Stimulated activated CD8-positive, alpha-beta memory T cell treated with anti-CD3 and anti-CD28 coated beads, Interleukin-7, amount 100 ng/mL, for 48 hours (primary cell): ENCODE data around the gene ZNF766.
"Not testable (repeated sequence)": the region's sequence is repeated elsewhere in the genome, so short reads cannot be mapped to it uniquely, and the experiment has no call there.

ENCODE experiments used
- DNase-seq, 2 donors: peaks; one replicate each; pipeline ENCODE4 v3.0.0-alpha.2; 2020; ENCODE audit warnings: low read depth in 1 of 2; ENCODE audit errors: extremely low read depth in 1 of 2

Gene ZNF766

GRCh38 chr19:52269338-52270261, at the start of gene ZNF766:
ZNF766 (plus strand) TSS chr19:52269587; CDS start chr19:52269614, 27 bp downstream.
- peak; percentile 96 for DNase-seq

- no peak for DNase-seq
Measured at GRCh38 chr19:52219611-52220010, 49.8 kb upstream of the ZNF766 start.

DNA sequence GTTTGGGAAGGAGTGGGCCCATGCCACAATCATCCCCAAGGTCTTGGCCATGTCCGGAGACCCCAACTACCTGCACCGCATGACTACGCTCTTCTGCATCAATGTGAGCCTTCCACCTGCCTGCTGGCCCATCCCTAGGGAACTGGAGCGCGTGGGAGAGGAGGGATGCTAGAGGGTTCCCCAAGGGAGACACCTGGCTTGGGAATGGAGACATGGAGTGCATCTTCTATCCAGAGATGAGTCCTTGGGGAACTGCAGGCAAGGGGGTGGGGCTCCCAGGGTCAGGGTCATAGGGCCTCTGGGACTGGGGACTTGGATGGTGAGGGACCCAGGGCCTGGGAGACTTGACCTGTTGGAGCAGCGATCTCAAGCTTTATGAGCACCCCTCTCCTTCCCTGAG, 48.4 kb upstream of the ZNF766 start:
- no peak for DNase-seq

- no peak for DNase-seq
Measured at GRCh38 chr19:52221831-52222375, 47.5 kb upstream of the ZNF766 start.

GRCh38 chr19:52224211-52224610, 45.2 kb upstream of the ZNF766 start:
- no peak for DNase-seq

GRCh38 chr19:52226652-52227051, 42.7 kb upstream of the ZNF766 start:
- DNase-seq: peak in 1 of 2 donors; percentile 24

DNA sequence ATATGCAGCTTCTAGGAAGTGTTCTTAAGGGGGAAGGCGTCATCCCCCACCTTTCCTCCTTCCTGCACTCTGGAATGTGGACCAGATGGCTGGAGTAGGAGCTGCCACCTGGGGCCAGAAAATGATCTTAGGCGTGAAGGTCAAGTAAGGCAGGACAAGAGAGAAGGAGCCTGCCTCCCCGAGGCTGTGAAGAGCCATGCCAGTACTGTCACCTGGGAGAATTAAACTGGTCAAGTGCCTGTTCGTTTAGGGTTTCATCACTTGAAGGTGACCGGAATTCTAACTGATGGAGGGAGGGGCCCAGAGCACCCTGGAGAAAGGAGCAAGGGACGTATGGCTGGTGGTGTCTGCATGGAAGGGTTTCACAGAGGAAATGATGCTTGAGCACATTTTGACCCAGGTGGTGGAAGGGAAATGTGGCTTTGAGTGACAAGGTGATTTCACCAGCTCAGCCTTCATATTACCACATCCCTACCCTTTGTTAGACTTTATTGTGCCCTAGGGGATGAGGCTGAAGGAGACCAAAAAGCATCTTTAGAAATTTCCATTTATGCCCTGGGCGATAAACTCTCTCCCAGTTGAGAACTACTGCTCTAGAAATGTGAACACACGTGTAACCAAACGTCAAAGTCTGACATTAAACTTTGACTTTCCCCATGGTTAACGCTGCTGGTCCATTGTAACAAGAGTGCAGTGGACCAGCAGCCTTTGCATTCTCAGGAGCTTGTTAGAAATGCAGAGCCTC, 42.0 kb upstream of the ZNF766 start:
- DNase-seq: no peak

GRCh38 chr19:52227980-52228379, 41.4 kb upstream of the ZNF766 start:
- no peak for DNase-seq

- no peak for DNase-seq
Measured at GRCh38 chr19:52229524-52229923, 39.9 kb upstream of the ZNF766 start.

- DNase-seq: no peak
Measured at GRCh38 chr19:52230685-52231084, 38.7 kb upstream of the ZNF766 start.

DNA sequence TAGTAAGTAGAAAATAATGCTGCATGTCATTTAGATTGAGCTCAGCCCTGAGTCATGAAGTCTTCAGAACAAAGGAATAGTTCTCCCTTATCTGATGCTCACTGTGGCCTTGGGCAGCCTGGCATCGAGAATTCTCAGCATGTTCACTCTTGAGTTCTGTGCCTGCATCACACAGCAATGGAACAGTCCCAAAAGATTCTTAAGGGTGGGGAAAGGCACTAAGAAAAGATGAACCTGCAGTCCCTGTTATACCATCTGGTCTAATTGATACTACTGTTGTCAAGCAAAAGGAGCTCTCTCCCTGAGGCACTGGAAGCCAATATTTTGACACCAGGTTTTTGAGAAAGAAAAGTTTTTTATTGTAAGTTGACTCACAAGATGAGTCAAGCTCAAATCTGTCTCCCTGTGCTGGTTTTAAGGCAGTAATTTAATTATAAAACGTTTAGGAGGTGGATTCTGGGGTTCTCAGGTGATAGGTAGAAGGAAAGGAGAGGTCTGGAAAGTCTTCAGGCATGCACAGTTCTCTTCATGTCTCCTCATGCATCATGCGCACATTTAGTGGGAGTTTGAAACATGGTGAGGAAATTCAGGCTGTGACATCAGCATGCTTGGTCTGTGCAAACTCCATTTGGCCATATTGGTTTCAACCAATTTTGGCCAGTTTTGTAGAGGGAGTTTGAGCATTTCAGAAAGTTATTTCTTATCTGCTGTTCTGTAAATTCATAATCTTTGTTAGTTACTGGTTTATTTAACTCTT, 38.1 kb upstream of the ZNF766 start:
- no peak for DNase-seq

GRCh38 chr19:52234406-52234805, 35.0 kb upstream of the ZNF766 start:
- DNase-seq: no peak

DNA sequence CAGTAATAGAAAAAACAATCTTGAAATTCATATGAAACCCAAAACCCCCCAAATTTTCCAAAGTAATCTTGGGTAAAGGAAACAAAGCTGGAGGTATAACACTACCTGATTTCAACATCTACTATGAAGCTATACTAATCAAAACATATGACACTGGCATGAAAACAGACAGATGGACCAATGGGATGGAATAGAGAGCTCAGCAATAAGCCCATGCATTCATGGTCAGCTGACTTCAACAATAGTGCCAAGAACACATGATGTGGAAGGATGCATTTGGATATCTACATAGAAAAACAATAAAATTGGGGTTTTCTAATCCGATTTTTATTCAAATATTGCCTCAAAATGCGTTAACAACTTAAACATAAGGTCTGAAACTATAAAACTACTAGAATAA, 32.2 kb upstream of the ZNF766 start:
- no peak for DNase-seq

DNA sequence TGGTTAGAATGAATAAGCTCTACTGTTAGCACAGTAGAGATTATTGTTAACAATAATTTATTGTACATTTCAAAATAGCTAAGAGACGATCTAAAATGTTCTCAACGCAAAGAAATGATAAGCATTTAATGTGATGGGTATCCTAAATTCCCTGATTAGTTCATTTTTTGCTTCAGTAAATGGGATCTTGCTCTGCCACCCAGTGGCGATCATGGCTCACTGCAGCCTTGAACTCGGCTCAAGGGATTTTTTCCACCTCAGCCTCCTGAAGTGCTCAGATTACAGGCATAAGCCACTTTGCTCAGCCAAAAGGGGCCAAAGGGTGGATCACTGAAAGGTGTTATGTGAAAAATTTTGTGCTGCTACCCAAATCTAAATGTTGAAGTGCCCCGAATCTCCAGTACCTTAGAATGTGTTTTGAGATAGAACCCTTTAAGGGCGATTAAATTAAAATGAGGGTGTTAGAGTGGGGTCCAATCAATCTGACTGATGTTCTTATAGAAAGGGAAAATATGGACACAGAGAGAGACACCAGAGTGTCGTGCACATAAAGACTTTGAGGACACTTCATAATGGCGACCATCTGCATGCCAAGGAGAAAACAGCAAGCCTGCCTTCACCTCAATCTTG, 31.5 kb upstream of the ZNF766 start:
- DNase-seq: no peak

DNA sequence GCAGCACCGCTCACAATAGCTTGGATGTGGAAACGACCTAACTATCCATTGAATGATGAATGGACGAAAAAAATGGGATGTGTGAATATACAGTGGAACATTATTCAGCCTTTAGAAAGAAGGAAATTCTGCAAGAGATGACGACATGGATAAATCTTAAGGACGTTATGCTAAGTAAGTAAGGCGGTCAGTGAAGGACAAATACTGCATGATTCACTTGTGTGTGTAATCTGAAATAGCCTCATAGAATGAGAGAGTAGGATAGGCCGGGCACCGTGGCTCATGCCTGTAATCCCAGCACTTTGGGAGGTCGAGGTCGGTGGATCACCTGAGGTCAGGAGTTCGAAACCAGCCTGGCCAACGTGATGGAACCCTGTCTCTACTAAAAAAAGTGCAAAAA, 25.4 kb upstream of the ZNF766 start:
- DNase-seq: no peak

GRCh38 chr19:52248241-52248640, 21.1 kb upstream of the ZNF766 start:
- peak in 1 of 2 donors; percentile 45 for DNase-seq

- DNase-seq: no peak
Measured at GRCh38 chr19:52258426-52258825, 11.0 kb upstream of the ZNF766 start.

DNA sequence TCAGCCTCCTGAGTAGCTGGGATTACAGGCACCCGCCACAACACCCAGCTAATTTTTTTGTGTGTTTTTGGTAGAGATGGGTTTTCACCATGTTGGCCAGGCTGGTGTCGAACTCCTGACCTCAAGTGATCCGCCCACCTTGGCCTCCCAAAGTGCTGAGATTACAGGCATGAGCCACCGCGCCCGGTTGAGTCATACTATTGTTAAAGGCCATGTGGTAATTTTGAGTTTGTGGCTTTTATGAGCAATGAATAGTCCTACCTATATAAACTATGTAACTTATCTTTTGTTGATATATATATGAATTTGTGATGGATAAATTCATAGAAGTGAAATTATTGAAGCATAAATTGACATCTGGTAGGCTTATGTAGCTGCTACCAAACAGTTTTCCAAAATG, 3.8 kb upstream of the ZNF766 start:
- not testable (repeated sequence) for DNase-seq

- DNase-seq: no peak
Measured at GRCh38 chr19:52270266-52270885, 989 bp downstream of the ZNF766 start.

GRCh38 chr19:52273301-52273700, 3.9 kb downstream of the ZNF766 start:
- DNase-seq: no peak
